ENCODE measurements around the gene SLFN12L.

- no peak for TF ChIP-seq CTCF (IDR thresholded peaks at IDR 0.05 in 8 of 11, conservative IDR thresholded peaks at IDR 0.05 in 3 of 11)
- TF ChIP-seq POLR2A (IDR thresholded peaks at IDR 0.05): no peak
Observed at GRCh38 chr17:35568561-35568960, 31.1 kb upstream of the SLFN12L start.

Data from spleen (tissue), 7 donors.